GM12801 (cell line): ENCODE results near the gene EPB41L2.

Source experiments
- TF ChIP-seq, protein P1 (sequence below): IDR thresholded peaks from one replicate; pipeline ENCODE4 v1.5.1; 2011; ENCODE audit warnings: control low read depth; ENCODE audit not compliant: insufficient read length; ENCODE audit errors: extremely low read depth

EPB41L2 gene

DNA sequence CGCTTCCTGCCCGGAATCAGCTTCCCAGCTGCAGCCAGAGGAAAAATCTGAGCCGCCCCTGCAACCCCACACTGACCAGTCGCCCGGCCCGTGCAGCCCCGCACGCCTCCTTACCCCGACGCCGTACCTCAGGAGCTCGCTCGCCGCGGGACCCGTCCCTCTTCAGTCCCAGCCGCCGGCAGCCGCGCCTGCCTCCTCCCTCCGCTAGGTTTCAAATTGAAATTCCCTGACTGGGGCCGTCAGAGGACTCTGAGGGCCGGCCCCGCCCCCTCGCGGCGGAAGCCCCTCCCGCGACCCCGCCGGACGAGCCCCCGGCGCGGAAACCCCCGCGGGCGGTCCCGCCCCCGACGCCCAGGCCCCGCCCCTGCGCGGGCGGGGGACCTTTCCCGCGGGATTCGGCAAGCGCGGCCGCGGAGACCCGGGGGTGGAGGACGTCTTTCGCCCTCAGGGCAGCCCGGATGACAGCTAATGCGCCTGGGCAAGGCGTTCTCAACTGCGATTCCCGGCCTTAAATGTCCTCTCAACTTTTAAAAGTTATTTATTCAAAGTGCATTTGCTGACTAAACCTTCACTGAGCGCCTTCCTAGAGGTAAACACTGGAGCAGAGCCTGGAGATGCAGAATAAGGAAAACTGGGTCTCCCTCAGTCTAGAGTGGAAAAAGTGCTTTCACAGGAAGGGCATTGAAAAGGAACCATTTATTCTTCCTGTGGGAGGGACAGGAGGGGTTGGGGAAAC, at the start of gene EPB41L2:
Gene EPB41L2, minus strand, starts transcription at position 218 of the 736 bp plus-strand sequence. CDS start 106,760 bp downstream, outside the sequence.
- TF ChIP-seq, protein P1, sequence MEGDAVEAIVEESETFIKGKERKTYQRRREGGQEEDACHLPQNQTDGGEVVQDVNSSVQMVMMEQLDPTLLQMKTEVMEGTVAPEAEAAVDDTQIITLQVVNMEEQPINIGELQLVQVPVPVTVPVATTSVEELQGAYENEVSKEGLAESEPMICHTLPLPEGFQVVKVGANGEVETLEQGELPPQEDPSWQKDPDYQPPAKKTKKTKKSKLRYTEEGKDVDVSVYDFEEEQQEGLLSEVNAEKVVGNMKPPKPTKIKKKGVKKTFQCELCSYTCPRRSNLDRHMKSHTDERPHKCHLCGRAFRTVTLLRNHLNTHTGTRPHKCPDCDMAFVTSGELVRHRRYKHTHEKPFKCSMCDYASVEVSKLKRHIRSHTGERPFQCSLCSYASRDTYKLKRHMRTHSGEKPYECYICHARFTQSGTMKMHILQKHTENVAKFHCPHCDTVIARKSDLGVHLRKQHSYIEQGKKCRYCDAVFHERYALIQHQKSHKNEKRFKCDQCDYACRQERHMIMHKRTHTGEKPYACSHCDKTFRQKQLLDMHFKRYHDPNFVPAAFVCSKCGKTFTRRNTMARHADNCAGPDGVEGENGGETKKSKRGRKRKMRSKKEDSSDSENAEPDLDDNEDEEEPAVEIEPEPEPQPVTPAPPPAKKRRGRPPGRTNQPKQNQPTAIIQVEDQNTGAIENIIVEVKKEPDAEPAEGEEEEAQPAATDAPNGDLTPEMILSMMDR: no peak

DNA sequence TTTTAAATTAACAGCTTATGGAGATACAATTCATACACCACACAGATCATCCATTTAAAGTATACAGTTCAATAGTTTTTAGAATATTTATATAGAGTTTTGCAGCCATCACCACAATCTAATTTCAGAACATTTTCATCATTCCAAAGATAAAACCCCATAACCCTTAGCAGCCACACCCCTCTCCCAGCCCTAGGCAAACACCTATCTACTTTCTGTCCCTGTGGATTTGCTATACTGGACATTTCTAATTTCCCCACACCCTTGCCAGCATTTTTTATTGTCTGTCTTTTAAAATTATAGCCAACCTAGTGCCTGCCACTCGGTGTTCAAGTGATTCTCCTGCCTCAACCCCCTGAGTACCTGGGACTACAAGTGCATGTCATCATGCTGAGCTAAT, 49.2 kb upstream of the EPB41L2 start:
- TF ChIP-seq, protein P1: no peak

DNA sequence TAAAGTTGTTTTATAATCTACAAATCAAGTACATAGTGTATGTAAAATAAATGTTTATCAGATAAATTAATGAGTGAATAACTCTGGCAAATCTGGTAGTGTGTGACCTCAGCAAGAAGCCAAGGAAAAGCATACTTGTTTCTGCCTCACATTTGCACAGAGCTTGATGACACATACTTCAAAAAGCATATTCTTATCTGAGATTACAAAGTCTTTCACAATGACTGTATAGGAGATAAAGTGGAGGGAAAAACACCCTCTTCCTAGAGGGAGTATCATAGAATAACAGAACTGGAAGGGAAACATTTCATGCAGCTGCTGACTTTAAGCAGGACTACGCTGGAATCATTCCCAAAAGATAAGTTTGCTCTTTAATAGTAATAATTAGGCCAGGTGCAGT, 44.1 kb upstream of the EPB41L2 start:
- TF ChIP-seq, protein P1: no peak

DNA sequence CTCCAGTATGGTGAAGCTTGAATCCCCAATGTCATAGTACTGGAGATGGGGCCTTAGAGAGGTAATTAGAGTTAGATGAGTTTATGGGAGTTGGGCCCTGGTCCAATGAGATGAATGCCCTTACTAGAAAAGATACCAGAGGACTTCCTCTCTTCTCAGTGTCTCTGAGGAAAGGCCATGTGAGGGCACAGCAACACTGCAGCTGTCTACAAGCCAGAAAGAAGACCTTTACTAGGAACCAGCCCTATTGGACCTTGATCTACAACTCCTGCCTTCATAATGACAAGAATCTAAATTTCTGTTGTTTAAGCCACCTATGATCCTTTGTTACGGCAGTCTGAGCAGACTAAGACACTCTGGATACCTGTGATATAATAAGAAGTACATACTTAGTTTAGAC, 40.9 kb upstream of the EPB41L2 start:
- TF ChIP-seq, protein P1: no peak

DNA sequence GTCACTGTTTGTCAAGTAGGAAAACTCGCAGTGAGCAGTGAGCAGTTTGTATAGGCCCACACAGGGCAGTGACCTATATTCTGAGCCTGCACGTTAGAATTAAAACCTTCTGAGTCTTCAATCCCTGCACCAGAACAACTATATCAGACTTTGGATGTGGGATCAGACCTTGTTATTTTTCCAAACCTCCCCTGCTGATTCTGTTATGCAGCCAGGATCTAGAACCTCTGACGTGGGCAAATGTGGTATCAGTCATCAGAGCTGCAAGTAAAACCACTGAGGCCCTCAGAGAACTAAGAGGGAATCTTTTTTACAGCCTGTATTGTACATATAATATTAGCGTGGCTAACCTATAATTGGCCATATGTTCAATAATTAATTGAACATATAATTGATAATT, 40.3 kb upstream of the EPB41L2 start:
- TF ChIP-seq, protein P1: no peak

DNA sequence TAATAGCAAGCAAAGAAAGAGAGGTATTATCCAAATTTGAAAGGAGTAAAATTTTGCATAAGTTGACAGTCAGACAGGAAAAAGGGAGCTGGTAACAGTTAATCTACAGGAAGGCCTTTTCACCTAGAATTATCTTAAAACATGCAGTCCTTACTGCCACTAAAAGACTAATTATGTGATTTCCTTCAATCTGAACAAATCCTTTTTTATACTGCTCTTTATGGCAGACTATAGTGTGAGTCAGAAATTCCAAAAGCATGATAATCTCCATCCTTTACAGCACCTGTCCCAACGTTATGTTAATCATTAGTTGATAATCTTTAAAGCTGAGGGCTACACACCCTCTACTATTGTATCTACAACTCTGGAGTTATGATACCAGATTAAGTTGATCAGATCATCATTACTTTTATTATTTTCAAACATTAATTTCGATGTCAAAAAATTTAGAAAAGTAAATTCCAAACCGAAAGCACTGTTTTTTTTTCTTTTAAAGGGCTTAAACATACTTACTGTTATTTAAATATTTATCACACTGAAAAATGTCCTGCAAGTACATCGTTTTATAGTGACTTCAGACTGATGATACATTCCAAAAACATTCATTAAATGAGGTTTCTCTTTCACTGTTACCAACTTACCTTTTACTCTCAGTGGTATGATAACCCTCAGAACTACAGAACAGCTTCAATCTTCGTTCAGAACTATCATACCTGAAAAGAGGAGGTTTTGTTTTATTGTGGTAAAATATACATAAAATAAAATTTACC, 39.1 kb upstream of the EPB41L2 start:
- TF ChIP-seq, protein P1: no peak

DNA sequence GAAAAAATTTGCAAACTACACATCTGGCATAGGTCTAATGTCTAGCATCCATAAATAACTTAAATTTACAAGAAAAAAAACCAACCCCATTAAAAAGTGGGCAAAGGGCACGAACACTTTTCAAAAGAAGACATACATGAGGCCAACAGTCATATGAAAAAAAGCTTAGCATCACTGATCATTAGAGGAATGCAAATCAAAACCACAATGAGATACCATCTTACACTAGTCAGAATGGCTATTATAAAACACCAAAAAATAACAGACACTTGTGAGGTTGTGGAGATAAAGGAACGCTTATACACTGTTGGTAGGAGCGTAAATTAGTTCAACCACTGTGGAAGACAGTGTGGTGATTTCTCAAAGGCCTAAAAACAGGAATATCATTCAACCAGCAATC, 33.7 kb upstream of the EPB41L2 start:
- TF ChIP-seq, protein P1: no peak
